ENCODE measurements around the gene TEN1. TPM values are rescaled to one million over a fixed set of nuclear protein-coding genes. Genes with fewer than 3 reads are reported as not detected.

TEN1 gene
- total RNA-seq, 1 donor, result 23.2 TPM

- Histone ChIP-seq H3K79me2 (ENCODE audit: insufficient read depth, low read length) (peaks cover 50% of the 10 kb centered on the region), H4K20me1 (ENCODE audit: insufficient read depth, low read length) (no peaks in the 10 kb centered on the region), H3K27me3 (ENCODE audit: insufficient read depth, low read length) (no peaks in the 10 kb centered on the region), H3K27ac (ENCODE audit: low read depth, low read length) (peak overlapping the region; percentile 90), H3K9me3 (ENCODE audit: low read depth, low read length) (no peaks in the 10 kb centered on the region), H3K4me3 (ENCODE audit: insufficient read depth, low read length) (no peak overlapping the region), H3K36me3 (ENCODE audit: insufficient read depth, low read length) (no peaks in the 10 kb centered on the region), H3K4me2 (ENCODE audit: insufficient read depth, low read length) (no peak overlapping the region), H3K4me1 (ENCODE audit: insufficient read depth, low read length) (peaks cover 24% of the 10 kb centered on the region), H2AFZ (ENCODE audit: low read length) (no peak overlapping the region)
- TF ChIP-seq CTCF (IDR thresholded peaks at IDR 0.05; ENCODE audit: extremely low read depth, low read depth, low read length), result no peak
- DNase-seq (ENCODE audit: insufficient read length, low spot score, missing footprints), result no peak
Observed at GRCh38 chr17:75981019-75981615, 2.1 kb downstream of the TEN1 start.

- Histone ChIP-seq H3K36me3 (ENCODE audit: insufficient read depth, low read length) (no peaks in the 10 kb centered on the region), H3K79me2 (ENCODE audit: insufficient read depth, low read length) (peaks cover 27% of the 10 kb centered on the region), H3K27me3 (ENCODE audit: insufficient read depth, low read length) (no peaks in the 10 kb centered on the region), H2AFZ (ENCODE audit: low read length) (no peak overlapping the region), H3K4me2 (ENCODE audit: insufficient read depth, low read length) (peak overlapping the region; percentile 39), H3K27ac (ENCODE audit: low read depth, low read length) (no peak overlapping the region), H3K4me3 (ENCODE audit: insufficient read depth, low read length) (no peak overlapping the region), H4K20me1 (ENCODE audit: insufficient read depth, low read length) (no peaks in the 10 kb centered on the region), H3K4me1 (ENCODE audit: insufficient read depth, low read length) (peaks cover 15% of the 10 kb centered on the region), H3K9me3 (ENCODE audit: low read depth, low read length) (no peaks in the 10 kb centered on the region)
- DNase-seq (ENCODE audit: insufficient read length, low spot score, missing footprints), result peak; percentile 11
- TF ChIP-seq CTCF (IDR thresholded peaks at IDR 0.05; ENCODE audit: extremely low read depth, low read depth, low read length), result no peak
Observed at GRCh38 chr17:75983501-75984181, 4.6 kb downstream of the TEN1 start.

- DNase-seq (ENCODE audit: insufficient read length, low spot score, missing footprints), result peak; percentile 41
- Histone ChIP-seq H4K20me1 (ENCODE audit: insufficient read depth, low read length) (no peaks in the 10 kb centered on the region), H3K4me2 (ENCODE audit: insufficient read depth, low read length) (no peak overlapping the region), H3K27ac (ENCODE audit: low read depth, low read length) (no peak overlapping the region), H3K36me3 (ENCODE audit: insufficient read depth, low read length) (no peaks in the 10 kb centered on the region), H3K79me2 (ENCODE audit: insufficient read depth, low read length) (peaks cover 16% of the 10 kb centered on the region), H3K27me3 (ENCODE audit: insufficient read depth, low read length) (no peaks in the 10 kb centered on the region), H3K4me3 (ENCODE audit: insufficient read depth, low read length) (no peak overlapping the region), H3K4me1 (ENCODE audit: insufficient read depth, low read length) (peaks cover 15% of the 10 kb centered on the region), H3K9me3 (ENCODE audit: low read depth, low read length) (no peaks in the 10 kb centered on the region), H2AFZ (ENCODE audit: low read length) (no peak overlapping the region)
- no peak for TF ChIP-seq CTCF (IDR thresholded peaks at IDR 0.05; ENCODE audit: extremely low read depth, low read depth, low read length)
Observed at GRCh38 chr17:75985986-75986385, 6.9 kb downstream of the TEN1 start.

GRCh38 chr17:75987041-75987440 is 8.0 kb downstream of the TEN1 start:
- Histone ChIP-seq H3K27ac (ENCODE audit: low read depth, low read length) (no peak overlapping the region), H2AFZ (ENCODE audit: low read length) (no peak overlapping the region), H3K27me3 (ENCODE audit: insufficient read depth, low read length) (no peaks in the 10 kb centered on the region), H3K79me2 (ENCODE audit: insufficient read depth, low read length) (peaks cover 16% of the 10 kb centered on the region), H3K36me3 (ENCODE audit: insufficient read depth, low read length) (peaks cover 5% of the 10 kb centered on the region), H3K4me3 (ENCODE audit: insufficient read depth, low read length) (no peak overlapping the region), H4K20me1 (ENCODE audit: insufficient read depth, low read length) (no peaks in the 10 kb centered on the region), H3K4me2 (ENCODE audit: insufficient read depth, low read length) (no peak overlapping the region), H3K9me3 (ENCODE audit: low read depth, low read length) (no peaks in the 10 kb centered on the region), H3K4me1 (ENCODE audit: insufficient read depth, low read length) (peaks cover 10% of the 10 kb centered on the region)
- DNase-seq (ENCODE audit: insufficient read length, low spot score, missing footprints), result no peak
- no peak for TF ChIP-seq CTCF (IDR thresholded peaks at IDR 0.05; ENCODE audit: extremely low read depth, low read depth, low read length)
